Measurements from ENCODE around the gene CTIF.

DNA sequence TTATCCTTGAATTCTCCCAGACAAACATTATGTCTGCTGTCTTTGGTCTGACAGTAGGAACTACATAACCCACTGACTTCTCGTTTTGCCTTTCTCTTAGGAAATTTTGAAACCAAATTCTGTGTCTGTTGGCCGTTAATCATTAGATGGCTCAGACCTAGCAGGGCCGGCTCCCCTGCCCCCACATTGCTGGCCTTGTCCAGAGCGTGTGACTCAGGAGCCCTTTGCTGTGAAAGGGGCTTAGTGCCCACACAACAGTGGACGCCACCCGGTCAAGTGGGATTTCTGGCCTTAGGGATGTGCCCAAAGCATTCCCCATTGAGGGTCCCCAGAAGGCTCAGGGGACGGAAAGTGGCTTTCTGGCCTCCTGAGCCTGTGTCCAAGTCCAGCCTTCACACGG is 137.5 kb downstream of the CTIF start:
- TF ChIP-seq, protein P1, sequence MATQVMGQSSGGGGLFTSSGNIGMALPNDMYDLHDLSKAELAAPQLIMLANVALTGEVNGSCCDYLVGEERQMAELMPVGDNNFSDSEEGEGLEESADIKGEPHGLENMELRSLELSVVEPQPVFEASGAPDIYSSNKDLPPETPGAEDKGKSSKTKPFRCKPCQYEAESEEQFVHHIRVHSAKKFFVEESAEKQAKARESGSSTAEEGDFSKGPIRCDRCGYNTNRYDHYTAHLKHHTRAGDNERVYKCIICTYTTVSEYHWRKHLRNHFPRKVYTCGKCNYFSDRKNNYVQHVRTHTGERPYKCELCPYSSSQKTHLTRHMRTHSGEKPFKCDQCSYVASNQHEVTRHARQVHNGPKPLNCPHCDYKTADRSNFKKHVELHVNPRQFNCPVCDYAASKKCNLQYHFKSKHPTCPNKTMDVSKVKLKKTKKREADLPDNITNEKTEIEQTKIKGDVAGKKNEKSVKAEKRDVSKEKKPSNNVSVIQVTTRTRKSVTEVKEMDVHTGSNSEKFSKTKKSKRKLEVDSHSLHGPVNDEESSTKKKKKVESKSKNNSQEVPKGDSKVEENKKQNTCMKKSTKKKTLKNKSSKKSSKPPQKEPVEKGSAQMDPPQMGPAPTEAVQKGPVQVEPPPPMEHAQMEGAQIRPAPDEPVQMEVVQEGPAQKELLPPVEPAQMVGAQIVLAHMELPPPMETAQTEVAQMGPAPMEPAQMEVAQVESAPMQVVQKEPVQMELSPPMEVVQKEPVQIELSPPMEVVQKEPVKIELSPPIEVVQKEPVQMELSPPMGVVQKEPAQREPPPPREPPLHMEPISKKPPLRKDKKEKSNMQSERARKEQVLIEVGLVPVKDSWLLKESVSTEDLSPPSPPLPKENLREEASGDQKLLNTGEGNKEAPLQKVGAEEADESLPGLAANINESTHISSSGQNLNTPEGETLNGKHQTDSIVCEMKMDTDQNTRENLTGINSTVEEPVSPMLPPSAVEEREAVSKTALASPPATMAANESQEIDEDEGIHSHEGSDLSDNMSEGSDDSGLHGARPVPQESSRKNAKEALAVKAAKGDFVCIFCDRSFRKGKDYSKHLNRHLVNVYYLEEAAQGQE (IDR thresholded peaks at IDR 0.05; ENCODE audit: low read depth, low read length) = no peak
- TF ChIP-seq EP300 (IDR thresholded peaks at IDR 0.05; ENCODE audit: borderline replicate concordance in 1 of 2, low read depth in 1 of 2, low read length in 1 of 2) = no peak
- no peak for TF ChIP-seq GABPA (IDR thresholded peaks at IDR 0.05; ENCODE audit: low read depth)
- TF ChIP-seq JUND (IDR thresholded peaks at IDR 0.05) = no peak
- TF ChIP-seq RXRA (IDR thresholded peaks at IDR 0.05; ENCODE audit: borderline replicate concordance, low read depth) = no peak
- TF ChIP-seq YY1 (IDR thresholded peaks at IDR 0.05; ENCODE audit: low read depth) = no peak
- no peak for TF ChIP-seq TAF1 (IDR thresholded peaks at IDR 0.05; ENCODE audit: borderline replicate concordance, low read depth, low read length)

Measured in SK-N-SH (cell line).